Measurements from ENCODE around the gene MYOCOS.

DNA sequence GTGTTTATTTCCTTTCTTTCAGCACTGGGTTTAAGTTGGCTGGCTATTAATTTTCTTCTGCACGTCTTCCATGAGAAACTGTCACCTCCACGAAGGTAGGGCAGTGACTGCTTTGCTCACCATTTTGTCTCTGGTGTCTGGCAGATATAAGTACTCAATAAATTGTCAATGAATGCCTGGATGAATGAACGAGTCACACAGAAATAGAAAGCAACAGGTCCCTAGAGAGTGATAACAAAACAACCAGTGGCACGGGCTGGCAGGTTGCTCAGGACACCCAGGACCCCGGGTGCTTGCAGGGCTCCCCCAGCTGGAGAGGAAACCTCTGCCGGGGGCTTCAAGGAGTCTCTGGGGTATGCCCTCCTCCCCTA, 33.7 kb downstream of the MYOCOS start:
- TF ChIP-seq, protein P1, sequence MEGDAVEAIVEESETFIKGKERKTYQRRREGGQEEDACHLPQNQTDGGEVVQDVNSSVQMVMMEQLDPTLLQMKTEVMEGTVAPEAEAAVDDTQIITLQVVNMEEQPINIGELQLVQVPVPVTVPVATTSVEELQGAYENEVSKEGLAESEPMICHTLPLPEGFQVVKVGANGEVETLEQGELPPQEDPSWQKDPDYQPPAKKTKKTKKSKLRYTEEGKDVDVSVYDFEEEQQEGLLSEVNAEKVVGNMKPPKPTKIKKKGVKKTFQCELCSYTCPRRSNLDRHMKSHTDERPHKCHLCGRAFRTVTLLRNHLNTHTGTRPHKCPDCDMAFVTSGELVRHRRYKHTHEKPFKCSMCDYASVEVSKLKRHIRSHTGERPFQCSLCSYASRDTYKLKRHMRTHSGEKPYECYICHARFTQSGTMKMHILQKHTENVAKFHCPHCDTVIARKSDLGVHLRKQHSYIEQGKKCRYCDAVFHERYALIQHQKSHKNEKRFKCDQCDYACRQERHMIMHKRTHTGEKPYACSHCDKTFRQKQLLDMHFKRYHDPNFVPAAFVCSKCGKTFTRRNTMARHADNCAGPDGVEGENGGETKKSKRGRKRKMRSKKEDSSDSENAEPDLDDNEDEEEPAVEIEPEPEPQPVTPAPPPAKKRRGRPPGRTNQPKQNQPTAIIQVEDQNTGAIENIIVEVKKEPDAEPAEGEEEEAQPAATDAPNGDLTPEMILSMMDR (conservative IDR thresholded peaks at IDR 0.05 in 1 of 2, IDR thresholded peaks at IDR 0.05 in 1 of 2; ENCODE audit: extremely low read depth in 1 of 2, insufficient read depth in 1 of 2, low read depth in 1 of 2, low read length in 2 of 2), result no peak
- TF ChIP-seq EZH2 (IDR thresholded peaks at IDR 0.05; ENCODE audit: borderline replicate concordance, low read length), result no peak

Measured in mammary epithelial cell (primary cell).